GM18861 (cell line): ENCODE measurements around the gene ZFAND4.
"Not testable (repeated sequence)": the region's sequence is repeated elsewhere in the genome, so short reads cannot be mapped to it uniquely, and the experiment has no call there.

ENCODE experiments used
- ATAC-seq: cut with Tn5 transposase; IDR thresholded peaks from one replicate; pipeline ENCODE4 v1.9.1; 2021; ENCODE audit not compliant: unreplicated experiment

The ZFAND4 gene

DNA sequence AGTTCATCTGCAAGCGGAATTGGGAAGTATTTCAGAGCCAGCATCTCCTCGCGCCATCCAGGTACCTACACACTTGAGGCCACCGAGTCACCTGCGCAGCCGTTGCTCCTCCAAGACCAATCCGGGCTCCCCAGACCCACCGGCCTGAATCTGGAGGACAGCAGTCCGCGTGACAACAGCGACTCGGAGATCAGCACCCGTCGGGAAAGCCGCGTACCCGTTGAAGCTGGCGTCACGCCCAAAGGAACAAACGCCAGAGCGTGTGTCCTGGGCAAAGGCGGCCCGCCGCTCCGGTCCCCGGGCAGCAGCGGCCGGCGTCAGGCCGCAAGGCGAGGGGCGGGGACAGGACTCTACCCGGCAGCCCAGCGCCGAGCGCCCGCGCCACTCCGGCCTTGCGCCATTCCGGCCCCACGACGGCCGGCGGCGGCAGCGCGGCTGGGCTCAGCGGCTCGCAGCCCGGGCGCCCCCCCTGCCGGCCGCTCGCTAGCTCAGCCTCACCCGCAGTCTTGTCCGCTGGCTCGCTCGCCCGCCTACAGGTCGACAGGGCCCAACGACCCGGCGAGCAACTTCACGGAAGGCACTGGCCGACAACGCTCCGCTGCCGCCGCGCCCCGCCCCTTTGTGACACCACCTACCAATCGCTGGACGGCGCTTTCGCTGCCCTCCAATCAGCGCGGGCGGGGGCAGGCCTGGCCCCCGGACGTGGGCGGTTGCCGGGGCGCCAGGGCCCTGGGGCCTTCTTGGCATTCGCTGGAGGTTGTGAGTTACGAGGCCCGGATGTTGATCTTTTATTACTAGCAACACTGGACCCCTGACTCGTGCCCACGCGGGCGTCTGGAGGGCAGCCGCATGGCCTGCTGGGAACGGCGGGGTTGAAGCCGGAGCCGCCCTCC, at the start of gene ZFAND4:
Gene ZFAND4 (minus strand): TSS at position 592 of the 893 bp plus-strand sequence. CDS start 9,047 bp downstream, outside the sequence.
- ATAC-seq: peak; percentile 96

DNA sequence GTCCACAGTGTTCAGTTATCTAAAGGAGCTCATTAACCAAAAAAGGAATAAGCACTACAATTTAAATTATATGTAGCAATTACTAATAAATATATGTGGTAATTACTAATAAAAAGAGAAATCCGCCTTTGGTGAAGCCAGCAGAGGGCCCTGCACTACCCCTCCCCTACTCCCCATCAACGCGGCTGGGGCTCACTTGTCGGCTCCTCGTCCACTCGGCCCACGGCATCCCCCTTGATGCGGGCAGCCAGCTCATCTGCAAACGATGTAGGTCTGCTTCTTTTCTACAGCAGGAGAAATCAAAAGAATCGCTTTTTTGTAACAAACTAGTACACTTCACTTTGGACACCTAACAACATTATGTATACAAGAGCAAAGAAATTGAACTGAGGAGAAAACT, 48.9 kb upstream of the ZFAND4 start:
- ATAC-seq: not testable (repeated sequence)

DNA sequence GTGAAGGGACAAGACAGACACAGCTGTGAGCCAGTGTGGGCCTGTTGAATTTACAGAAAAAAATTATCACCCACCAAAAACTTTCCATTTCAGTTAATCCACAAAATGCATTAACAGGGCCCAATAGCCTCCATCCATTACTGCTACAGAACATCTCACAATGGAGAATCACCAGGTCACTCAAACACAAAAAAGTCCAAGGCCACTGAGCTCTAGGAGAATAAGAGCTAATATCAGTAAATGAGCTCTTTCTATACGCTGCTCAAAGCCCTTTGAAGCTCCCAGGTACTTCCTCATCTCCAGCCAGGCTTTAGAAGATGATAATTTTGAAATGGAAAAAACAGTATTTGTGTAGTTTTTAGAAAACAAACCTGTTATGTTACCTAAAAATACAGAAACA, 45.1 kb upstream of the ZFAND4 start:
- not testable (repeated sequence) for ATAC-seq

DNA sequence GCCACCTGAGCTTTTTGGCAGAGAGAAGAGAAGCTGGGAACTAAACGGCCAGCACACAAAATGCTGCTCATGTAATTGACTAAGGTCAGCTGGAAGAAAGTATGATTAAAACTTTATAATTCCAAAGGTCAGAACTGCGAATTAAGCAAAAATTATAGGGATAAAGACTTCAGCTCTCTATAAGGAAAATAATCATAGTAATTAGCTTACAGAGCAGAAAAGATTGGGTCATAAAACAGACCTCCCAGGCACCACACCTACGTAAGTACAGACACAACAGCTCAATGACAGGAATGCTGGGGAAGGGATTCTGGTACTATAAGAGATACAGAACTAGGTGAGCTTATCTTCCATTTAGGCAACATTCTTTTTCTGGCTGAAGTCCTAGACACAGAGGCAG, 44.5 kb upstream of the ZFAND4 start:
- not testable (repeated sequence) for ATAC-seq

DNA sequence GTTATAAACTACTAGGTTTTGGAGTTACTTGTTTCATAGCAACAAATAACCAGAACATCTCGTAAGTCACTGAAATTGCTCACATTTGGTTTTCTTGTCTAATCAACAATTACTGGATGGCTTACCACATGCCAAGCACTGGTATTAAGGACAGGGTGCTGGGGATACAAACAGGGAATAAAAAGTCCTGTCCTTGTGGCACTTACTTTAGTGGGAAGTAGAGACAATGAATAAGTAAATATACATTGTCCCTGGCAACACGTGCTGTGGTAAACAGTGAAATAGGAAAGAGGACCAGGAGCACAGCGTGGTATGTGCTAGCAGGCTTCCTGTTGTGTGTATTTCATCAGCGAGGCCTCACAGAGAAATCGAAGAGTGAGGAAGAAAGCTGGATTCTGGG, 38.7 kb upstream of the ZFAND4 start:
- not testable (repeated sequence) for ATAC-seq

- ATAC-seq: peak; percentile 81
Observed at GRCh38 chr10:45710200-45710796, 37.7 kb upstream of the ZFAND4 start.

DNA sequence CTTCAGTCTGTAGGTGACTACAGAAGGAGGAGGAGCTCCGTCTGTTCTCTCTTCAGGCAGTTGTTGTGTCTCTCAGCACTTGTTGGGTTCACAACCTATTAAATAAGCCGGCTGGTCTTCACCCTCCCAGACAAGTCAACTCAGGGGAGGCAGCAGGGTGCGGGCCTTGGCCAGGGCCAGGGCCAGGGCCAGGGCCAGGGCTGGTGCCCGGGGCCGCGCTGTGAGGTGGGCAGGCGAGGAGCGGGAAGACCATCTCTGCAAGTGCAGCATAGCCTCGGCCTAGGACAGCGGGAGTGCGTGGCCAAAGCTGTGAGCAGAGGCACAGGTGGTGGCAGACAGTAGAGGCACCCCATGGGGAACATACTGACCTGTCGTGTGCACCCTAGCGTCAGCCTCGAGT, 5.9 kb upstream of the ZFAND4 start:
- not testable (repeated sequence) for ATAC-seq

- ATAC-seq: no peak
Observed at GRCh38 chr10:45675388-45675787, 2.8 kb upstream of the ZFAND4 start.

- ATAC-seq: no peak
Observed at GRCh38 chr10:45673074-45673648, 589 bp upstream of the ZFAND4 start.

- ATAC-seq: not testable (repeated sequence)
Observed at GRCh38 chr10:45671300-45671699, 1.3 kb downstream of the ZFAND4 start.

GRCh38 chr10:45669897-45670296, 2.7 kb downstream of the ZFAND4 start:
- ATAC-seq: not testable (repeated sequence)

- no peak for ATAC-seq
Observed at GRCh38 chr10:45660876-45661411, 11.6 kb downstream of the ZFAND4 start.

- no peak for ATAC-seq
Observed at GRCh38 chr10:45657033-45657926, 15.3 kb downstream of the ZFAND4 start.

DNA sequence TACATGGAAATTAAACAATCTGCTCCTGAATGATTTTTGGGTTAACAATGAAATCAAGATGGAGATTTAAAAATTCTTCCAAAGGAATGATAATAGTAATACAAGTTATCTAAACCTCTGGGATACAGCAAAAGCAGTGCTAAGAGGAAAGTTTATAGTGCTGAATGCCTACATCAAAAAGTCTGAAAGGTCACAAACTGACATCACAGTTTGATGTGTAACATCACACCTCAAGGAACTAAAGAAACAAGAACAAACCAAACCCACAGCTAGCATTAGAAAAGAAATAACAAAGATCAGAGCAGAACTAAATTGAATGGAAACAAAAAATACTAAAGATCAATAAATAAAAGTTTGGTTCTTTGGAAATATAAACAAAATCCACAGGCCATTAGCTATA, 17.4 kb downstream of the ZFAND4 start:
- no peak for ATAC-seq

DNA sequence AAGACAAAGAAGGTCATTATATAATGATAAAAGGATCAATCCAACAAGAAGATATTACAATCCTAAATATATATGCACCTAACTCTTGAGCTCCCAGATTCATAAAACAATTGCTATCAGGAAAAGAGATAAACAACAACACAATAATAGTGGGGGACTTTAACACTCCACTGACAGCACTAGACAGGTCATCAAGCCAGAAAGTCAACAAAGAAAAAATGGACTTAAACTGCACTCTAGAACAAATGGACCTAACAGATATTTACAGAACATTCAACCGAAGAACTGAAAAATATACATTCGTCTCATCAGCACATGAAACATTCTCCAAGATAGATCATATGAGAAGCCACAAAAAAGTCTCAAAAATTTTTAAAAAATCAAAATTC, 17.8 kb downstream of the ZFAND4 start:
- ATAC-seq: not testable (repeated sequence)

DNA sequence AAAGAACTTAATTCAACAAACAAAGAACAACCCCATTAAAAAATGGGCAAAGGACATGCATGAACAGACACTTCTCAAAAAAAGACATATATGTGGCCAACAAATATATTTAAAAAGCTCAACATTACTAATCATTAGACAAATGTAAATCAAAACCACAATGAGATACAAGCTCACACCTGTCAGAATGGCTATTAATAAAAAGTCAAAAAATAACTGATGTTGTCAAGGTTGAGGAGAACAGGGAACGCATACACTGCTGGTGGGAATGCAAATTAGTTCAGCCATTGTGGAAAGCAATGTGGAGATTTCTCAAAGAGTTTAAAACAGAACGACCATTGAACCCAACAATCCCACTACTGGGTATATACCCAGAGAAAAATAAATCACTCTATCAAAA, 19.1 kb downstream of the ZFAND4 start:
- ATAC-seq: peak; percentile 54

GRCh38 chr10:45652511-45652910, 20.1 kb downstream of the ZFAND4 start:
- ATAC-seq: no peak

GRCh38 chr10:45649296-45649695, 23.3 kb downstream of the ZFAND4 start:
- no peak for ATAC-seq

DNA sequence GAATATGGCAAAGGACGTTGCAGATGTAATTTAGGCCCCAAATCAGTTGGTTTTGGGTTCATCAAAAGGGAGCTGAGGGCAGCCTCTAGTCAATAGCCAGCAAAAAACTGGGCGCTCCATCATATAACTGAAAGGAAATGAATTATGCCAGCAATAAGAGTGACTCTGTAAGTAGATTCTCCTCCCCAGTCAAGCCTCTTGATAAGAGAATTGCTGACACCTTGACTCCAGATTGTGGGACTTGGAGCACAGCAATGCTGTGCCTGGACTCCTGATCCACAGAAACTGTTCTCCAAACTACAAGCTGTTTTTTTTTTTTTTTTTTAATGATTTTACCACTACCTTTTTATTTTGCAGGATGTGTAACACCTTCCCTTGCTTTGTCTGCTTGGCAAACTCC, 25.5 kb downstream of the ZFAND4 start:
- no peak for ATAC-seq

DNA sequence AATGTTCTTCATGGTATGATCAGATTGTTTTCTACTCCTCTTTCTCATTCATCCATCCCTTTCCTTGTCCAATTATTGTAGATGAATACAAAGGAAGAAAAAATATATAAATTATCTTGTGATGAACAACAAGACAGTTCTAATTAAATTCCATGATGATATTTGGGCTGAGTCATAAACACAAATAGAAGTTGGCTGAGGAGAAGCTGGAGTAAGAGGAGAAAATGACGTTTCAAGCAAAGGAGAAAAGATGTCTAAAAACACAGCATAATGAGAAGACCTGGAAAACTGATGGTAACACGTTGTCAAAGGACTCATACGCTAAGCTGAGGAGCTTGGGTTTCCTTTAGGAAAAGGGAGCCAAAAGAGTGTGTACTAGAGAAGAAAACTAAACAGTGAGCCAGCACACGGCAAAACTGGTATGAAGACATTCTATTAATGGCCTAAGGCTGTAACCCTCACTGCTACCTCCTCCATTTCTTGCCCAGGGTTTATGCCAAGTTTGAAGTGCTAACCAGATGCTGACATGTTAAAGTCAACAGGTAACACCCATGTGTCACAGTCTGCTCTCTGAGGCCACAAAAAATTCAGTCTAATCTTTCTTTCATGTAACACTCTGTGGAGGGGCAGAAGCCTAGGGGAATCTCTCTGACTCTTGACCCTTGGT, 26.1 kb downstream of the ZFAND4 start:
- no peak for ATAC-seq
